CD4-positive, alpha-beta T cell (primary cell): ENCODE data around the gene FOXD2. TPM values are rescaled to one million over a fixed set of nuclear protein-coding genes. Genes with fewer than 3 reads are reported as not detected.
A peak's percentile ranks its signal among the peaks of the same experiment; 100 is the strongest.

Experiments
- ATAC-seq: fragments of 200-7000 bp; cut with Tn5 transposase; one replicate; pipeline ENCODE4 v1.10.0; 2022; ENCODE audit warnings: mild to moderate bottlenecking; ENCODE audit not compliant: poor library complexity
- CTCF ChIA-PET: fragments of 350-600 bp; sonication (Branson Sonifier 250); formaldehyde crosslinking; loops from one replicate; lab custom pipeline; 2021; ENCODE audit warnings: antibody characterized with exemption, inconsistent platforms; lab: Charles Lee
- POLR2A ChIA-PET: fragments of 350-600 bp; sonication (Branson Sonifier 250); formaldehyde crosslinking; loops from one replicate; lab custom pipeline; 2021; ENCODE audit warnings: antibody characterized with exemption, inconsistent platforms; lab: Charles Lee
- DNase-seq, 14 experiments: peaks; one replicate each; pipeline ENCODE4 v3.0.0-alpha.2; 2013 to 2020; ENCODE audit warnings: mixed read lengths in 2 of 14
- H3K27ac ChIP-seq, 2 donors: one replicate each; pipeline versions ENCODE4 v1.5.1 to v1.7.0; 2013; ENCODE audit warnings: low read length in 2 of 2, low read depth in 1 of 2, mild to moderate bottlenecking in 1 of 2
- H3K27me3 ChIP-seq, 2 experiments: 1 replicate in 1 of 2; 2 replicates in 1 of 2; pipeline versions ENCODE4 v1.6.1 to v1.7.0; 2013; ENCODE audit warnings: low read length in 2 of 2, control low read depth in 1 of 2, mild to moderate bottlenecking in 1 of 2, moderate library complexity in 1 of 2; ENCODE audit not compliant: insufficient read depth in 2 of 2, control insufficient read depth in 1 of 2
- H3K36me3 ChIP-seq: one replicate; pipeline ENCODE4 v1.6.1; 2013; ENCODE audit warnings: low read length, control low read depth; ENCODE audit not compliant: insufficient read depth
- H3K4me1 ChIP-seq: one replicate; pipeline ENCODE4 v1.6.1; 2013; ENCODE audit warnings: low read length, control low read depth; ENCODE audit not compliant: insufficient read depth
- H3K4me3 ChIP-seq: one replicate; pipeline ENCODE4 v1.5.1; 2013; ENCODE audit warnings: mild to moderate bottlenecking, low read length, moderate library complexity
- H3K9me3 ChIP-seq, 2 experiments: 1 replicate in 1 of 2; 2 replicates in 1 of 2; pipeline versions ENCODE4 v1.6.1 to v1.7.0; 2013; ENCODE audit warnings: low read length in 2 of 2, mild to moderate bottlenecking in 2 of 2, control low read depth in 1 of 2, moderate library complexity in 1 of 2; ENCODE audit not compliant: control insufficient read depth in 1 of 2, insufficient read depth in 1 of 2
- H3K27ac Mint-ChIP-seq: one replicate; pipeline ENCODE4 v1.8.0; 2020; ENCODE audit warnings: mixed read lengths
- H3K27me3 Mint-ChIP-seq: one replicate; pipeline ENCODE4 v1.8.0; 2021; ENCODE audit warnings: mixed read lengths
- H3K36me3 Mint-ChIP-seq: one replicate; pipeline ENCODE4 v1.8.0; 2021; ENCODE audit warnings: low read depth, mixed read lengths
- H3K4me1 Mint-ChIP-seq: one replicate; pipeline ENCODE4 v1.8.0; 2021; ENCODE audit warnings: low read depth, mixed read lengths
- H3K4me3 Mint-ChIP-seq: one replicate; pipeline ENCODE4 v1.8.0; 2020; ENCODE audit warnings: mild to moderate bottlenecking, mixed read lengths
- H3K9me3 Mint-ChIP-seq: one replicate; pipeline ENCODE4 v1.8.0; 2020; ENCODE audit warnings: mixed read lengths
- CTCF ChIP-seq: fragments of 200-600 bp; IDR thresholded peaks from one replicate; pipeline ENCODE4 v1.8.0; 2022; ENCODE audit warnings: antibody characterized with exemption, mild to moderate bottlenecking
- intact Hi-C, 2 experiments: fragments of 100-400 bp; cut with DNase I in 1 of 2; cut with micrococcal nuclease in 1 of 2; formaldehyde crosslinking; loops; one replicate each; pipeline versions ENCODE4 v1.15.1 to v1.9.0; 2023 to 2025; cut with DNase I, micrococcal nuclease
- total RNA-seq, 174 experiments: library from RNA in 2 of 174; stranded (reverse) in 2 of 174; gene quantifications; one replicate each; pipeline ENCODE4 v1.2.3 and lab custom pipeline; 2021 to 2026

Gene FOXD2
- total RNA-seq, 2 experiments from 2014 or later, result 0.22 to 0.34 TPM

GRCh38 chr1:47436304-47436978 is 1.4 kb upstream of the FOXD2 start:
- H3K27me3 ChIP-seq, result peaks cover 42 to 49% of the 10 kb centered on the region in 2 experiments
- peaks cover 45% of the 10 kb centered on the region for H3K4me1 Mint-ChIP-seq

GRCh38 chr1:47436979-47437446 is 831 bp upstream of the FOXD2 start:
- ChIA-PET POLR2A (interaction anchor here (1.0 to 1.3 kb wide), 4 partner anchors 13 to 833 kb away, joined by 3 to 8 read pairs (median 4); partner anchors contain the start of genes MKNK1 and STIL), CTCF (interaction anchor here (0.7 to 3.6 kb wide), 9 partner anchors 8 to 289 kb away, joined by 3 to 20 read pairs (median 8); partner anchors contain the start of genes CMPK1 and STIL)
- H3K9me3 ChIP-seq, result peaks cover 0 to 23% of the 10 kb centered on the region in 2 experiments
- DNase-seq, result peak in 2 of 14 experiments; percentile 23 to 40
- peaks cover 40% of the 10 kb centered on the region for H3K4me1 Mint-ChIP-seq
- peaks cover 52% of the 10 kb centered on the region for H3K4me1 ChIP-seq
- no peak for TF ChIP-seq CTCF
- no peaks in the 10 kb centered on the region for H3K36me3 ChIP-seq
- intact Hi-C loops, result loop anchor here (5.0 to 10.0 kb wide), 4 partner anchors 122 to 712 kb away; partner anchors contain the start of gene STIL (in 2 of the 2)
- no peaks in the 10 kb centered on the region for H3K9me3 Mint-ChIP-seq
- peak overlapping the region; percentile 93 for H3K4me3 Mint-ChIP-seq
- peak overlapping the region; percentile 67 for H3K4me3 ChIP-seq
- H3K27me3 ChIP-seq, result peaks cover 47 to 49% of the 10 kb centered on the region in 2 experiments
- peak; percentile 0 for ATAC-seq
- no peak overlapping the region for H3K27ac ChIP-seq
- no peaks in the 10 kb centered on the region for H3K36me3 Mint-ChIP-seq
- H3K27me3 Mint-ChIP-seq, result peaks cover 48% of the 10 kb centered on the region
- peak overlapping the region; percentile 84 for H3K27ac Mint-ChIP-seq

More at GRCh38 chr1:47436304-47436978, 1.4 kb upstream of the FOXD2 start:
- peak; percentile 51 to 86 (median 70) for DNase-seq
- H3K9me3 Mint-ChIP-seq, result no peaks in the 10 kb centered on the region
- H3K4me1 ChIP-seq, result peaks cover 58% of the 10 kb centered on the region
- no peaks in the 10 kb centered on the region for H3K36me3 ChIP-seq
- H3K4me3 ChIP-seq, result peak overlapping the region; percentile 67
- peak overlapping the region; percentile 84 for H3K27ac Mint-ChIP-seq
- ChIA-PET POLR2A (no interaction called here), CTCF (interaction anchor here (1.0 to 3.6 kb wide), 7 partner anchors 12 to 290 kb away, joined by 3 to 20 read pairs (median 8); partner anchors contain the start of gene CMPK1)
- ATAC-seq, result peak; percentile 30
- no peak overlapping the region for H3K27ac ChIP-seq
- no peaks in the 10 kb centered on the region for H3K36me3 Mint-ChIP-seq
- H3K9me3 ChIP-seq, result peaks cover 0 to 23% of the 10 kb centered on the region in 2 experiments
- H3K4me3 Mint-ChIP-seq, result peak overlapping the region; percentile 93
- intact Hi-C loops, result loop anchor here (5.0 to 10.0 kb wide), 4 partner anchors 122 to 712 kb away; partner anchors contain the start of gene STIL (in 2 of the 2)
- peaks cover 54% of the 10 kb centered on the region for H3K27me3 Mint-ChIP-seq
- peak; percentile 76 for TF ChIP-seq CTCF

GRCh38 chr1:47438165-47439016 is 547 bp downstream of the FOXD2 start:
- no peak for TF ChIP-seq CTCF
- H3K4me3 Mint-ChIP-seq, result peak overlapping the region; percentile 87
- no peak for ATAC-seq
- Histone ChIP-seq H3K27ac (no peak overlapping the region), H3K27me3 (peaks cover 48 to 50% of the 10 kb centered on the region in 2 experiments), H3K4me3 (peak overlapping the region; percentile 67), H3K36me3 (no peaks in the 10 kb centered on the region), H3K9me3 (peaks cover 0 to 17% of the 10 kb centered on the region in 2 experiments), H3K4me1 (peaks cover 40% of the 10 kb centered on the region)
- H3K27me3 Mint-ChIP-seq, result peaks cover 34% of the 10 kb centered on the region
- no peaks in the 10 kb centered on the region for H3K36me3 Mint-ChIP-seq
- ChIA-PET POLR2A (interaction anchor here (0.7 to 1.3 kb wide), 8 partner anchors 11 to 834 kb away, joined by 3 to 8 read pairs (median 4); partner anchors contain the start of genes CMPK1, MKNK1 and STIL), CTCF (interaction anchor here (0.7 to 3.6 kb wide), 9 partner anchors 9 to 292 kb away, joined by 3 to 20 read pairs (median 5); partner anchors contain the start of gene CMPK1)
- peak overlapping the region; percentile 44 for H3K27ac Mint-ChIP-seq
- DNase-seq, result peak in 11 of 14 experiments; percentile 19 to 68 (median 41)
- intact Hi-C loops, result loop anchor here (5.0 to 10.0 kb wide), 4 partner anchors 124 to 714 kb away; partner anchors contain the start of gene STIL (in 2 of the 2)
- no peaks in the 10 kb centered on the region for H3K9me3 Mint-ChIP-seq
- H3K4me1 Mint-ChIP-seq, result peaks cover 26% of the 10 kb centered on the region
